ENCODE results near the gene CD86.
"Not testable (repeated sequence)": the region's sequence is repeated elsewhere in the genome, so short reads cannot be mapped to it uniquely, and the experiment has no call there.

Gene CD86

DNA sequence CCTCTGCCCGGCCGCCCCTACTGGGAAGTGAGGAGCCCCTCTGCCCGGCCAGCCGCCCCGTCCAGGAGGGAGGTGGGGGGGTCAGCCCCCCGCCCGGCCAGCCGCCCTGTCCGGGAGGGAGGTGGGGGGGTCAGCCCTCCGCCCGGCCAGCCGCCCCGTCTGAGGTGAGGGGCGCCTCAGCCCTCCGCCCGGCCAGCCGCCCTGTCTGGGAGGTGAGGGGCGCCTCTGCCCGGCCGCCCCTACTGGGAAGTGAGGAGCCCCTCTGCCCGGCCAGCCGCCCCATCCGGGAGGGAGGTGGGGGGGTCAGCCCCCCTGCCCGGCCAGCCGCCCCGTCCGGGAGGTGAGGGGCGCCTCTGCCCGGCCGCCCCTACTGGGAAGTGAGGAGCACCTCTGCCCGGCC is 109.8 kb downstream of the CD86 start:
- not testable (repeated sequence) for DNase-seq

DNA sequence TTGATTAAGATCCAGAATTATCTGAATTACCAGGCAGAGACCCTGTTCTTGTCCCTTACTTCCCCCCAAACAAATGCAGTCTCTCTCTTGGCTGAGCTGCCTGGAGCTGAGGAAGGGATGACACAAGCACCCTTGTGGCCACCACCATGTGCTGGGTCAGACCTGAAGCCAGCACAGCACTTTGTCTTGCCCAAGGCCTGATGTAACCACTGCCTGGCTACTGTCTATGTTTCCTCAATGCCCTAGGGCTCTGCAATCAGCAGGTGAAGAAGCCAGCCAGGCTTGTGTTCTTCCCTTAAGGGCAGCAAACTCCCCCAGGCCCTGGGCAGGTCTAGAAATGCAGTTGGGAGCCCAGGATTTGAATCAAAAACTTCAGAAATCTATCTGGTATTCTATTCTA is 112.5 kb downstream of the CD86 start:
- no peak for DNase-seq

DNA sequence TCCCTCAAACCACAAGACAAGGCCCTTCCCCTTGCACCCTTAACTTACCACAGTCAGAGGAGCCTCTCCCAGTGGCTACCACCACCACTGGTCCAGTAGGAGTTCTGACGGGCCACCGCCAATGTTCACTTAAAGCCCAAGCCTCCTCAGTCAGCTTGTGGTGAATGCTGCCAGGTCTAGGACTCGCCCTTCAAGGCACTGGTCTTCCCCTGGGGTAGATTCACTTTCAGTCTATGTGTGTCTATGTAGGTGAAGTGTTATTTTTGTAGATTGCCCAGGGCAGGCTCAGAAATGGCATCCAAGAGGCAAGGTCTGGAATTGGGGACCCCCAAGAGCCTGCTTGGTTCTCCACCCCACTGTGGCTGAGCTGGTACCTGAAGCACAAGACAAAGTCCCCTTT is 112.9 kb downstream of the CD86 start:
- no peak for DNase-seq

DNA sequence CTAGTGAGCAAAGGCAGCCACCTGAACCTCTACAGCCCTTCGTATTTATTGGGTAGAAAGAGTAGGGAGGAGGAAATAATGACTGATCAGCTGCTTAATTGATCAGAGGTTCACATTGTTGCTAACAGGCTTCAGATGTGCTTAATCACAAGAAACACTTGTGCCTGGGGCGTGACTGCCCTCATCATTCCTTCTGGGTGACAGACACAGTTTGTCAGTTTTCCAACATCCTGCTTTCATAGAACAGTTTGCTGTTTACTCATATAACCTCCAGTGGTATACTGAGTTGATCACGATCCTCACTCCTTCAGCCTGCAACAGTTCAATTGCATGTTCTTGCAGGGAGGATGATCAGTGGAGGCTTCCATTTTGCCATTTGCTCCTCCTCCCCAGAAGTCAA is 114.7 kb downstream of the CD86 start:
- DNase-seq, result no peak
